Tibial artery (tissue), 4 donors: ENCODE measurements around the gene SPACA4.
A peak's percentile ranks its signal among the peaks of the same experiment; 100 is the strongest.

Source experiments
- DNase-seq, 2 donors: peaks; one replicate each; pipeline ENCODE4 v3.0.0-alpha.2; 2019
- H3K27ac ChIP-seq, 2 donors: fragments of 200-600 bp; sonication (generic) in 1 of 2; 1 replicate in 1 of 2; 2 replicates in 1 of 2; pipeline ENCODE4 v1.5.1; 2018 to 2019; ENCODE audit warnings: mild to moderate bottlenecking in 1 of 2
- H3K27me3 ChIP-seq, 2 donors: fragments of 200-600 bp; sonication (generic) in 1 of 2; one replicate each; pipeline versions ENCODE4 v1.5.1 to v1.6.0; 2016 to 2019
- H3K36me3 ChIP-seq, 3 donors: fragments of 200-600 bp; sonication (generic) in 2 of 3; one replicate each; pipeline ENCODE4 v1.5.1; 2016 to 2019; ENCODE audit warnings: mild to moderate bottlenecking in 2 of 3
- H3K4me1 ChIP-seq, 4 donors: fragments of 200-600 bp; sonication (generic) in 2 of 4; 1 replicate in 3 of 4; 2 replicates in 1 of 4; pipeline ENCODE4 v1.5.1; 2016 to 2019
- H3K4me3 ChIP-seq, 2 donors: fragments of 200-600 bp; sonication (generic) in 1 of 2; 1 replicate in 1 of 2; 2 replicates in 1 of 2; pipeline ENCODE4 v1.5.1; 2018 to 2019; ENCODE audit warnings: mild to moderate bottlenecking in 2 of 2
- H3K9me3 ChIP-seq, 3 donors: fragments of 200-600 bp; sonication (generic) in 1 of 3; one replicate each; pipeline ENCODE4 v1.5.1; 2016 to 2019
- CTCF ChIP-seq, 2 experiments: fragments of 200-600 bp in 1 of 2; fragments of 450-650 bp in 1 of 2; IDR thresholded peaks; one replicate each; pipeline ENCODE4 v1.5.1; 2017 to 2019; ENCODE audit warnings: antibody characterized with exemption in 2 of 2, mild to moderate bottlenecking in 1 of 2, moderate library complexity in 1 of 2
- intact Hi-C: fragments of 100-400 bp; cut with DNase I; formaldehyde crosslinking; loops from one replicate; pipeline ENCODE4 v1.15.0; 2023; ENCODE audit warnings: low total_unique reads

The SPACA4 gene

GRCh38 chr19:48607359-48607755 lies 815 bp downstream of the SPACA4 start:
- TF ChIP-seq CTCF (IDR thresholded peaks at IDR 0.05), result no peak
- Histone ChIP-seq H3K4me3 (no peak overlapping the region), H3K4me1 (no peaks in the 10 kb centered on the region), H3K27ac (no peak overlapping the region), H3K9me3 (no peaks in the 10 kb centered on the region), H3K27me3 (no peaks in the 10 kb centered on the region), H3K36me3 (no peaks in the 10 kb centered on the region)
- intact Hi-C loops, result no loop called here
- DNase-seq, result no peak

- H3K36me3 ChIP-seq, result no peaks in the 10 kb centered on the region
- peak in 1 of 2 experiments; percentile 21 for TF ChIP-seq CTCF (IDR thresholded peaks at IDR 0.05)
- no peak overlapping the region for H3K4me3 ChIP-seq
- intact Hi-C loops, result no loop called here
- no peak overlapping the region for H3K27ac ChIP-seq
- DNase-seq, result peak in 1 of 2 donors; percentile 64
- peaks cover 0 to 6% (median 0%) of the 10 kb centered on the region in 4 donors for H3K4me1 ChIP-seq
- H3K27me3 ChIP-seq, result no peaks in the 10 kb centered on the region
- H3K9me3 ChIP-seq, result no peaks in the 10 kb centered on the region
These were observed 2.3 kb downstream of the SPACA4 start for GRCh38 chr19:48608798-48609263.

GRCh38 chr19:48609571-48610108 lies 3.1 kb downstream of the SPACA4 start:
- no peak for TF ChIP-seq CTCF (IDR thresholded peaks at IDR 0.05)
- Histone ChIP-seq H3K9me3 (no peaks in the 10 kb centered on the region), H3K4me1 (peaks cover 0 to 13% (median 0%) of the 10 kb centered on the region in 4 donors), H3K4me3 (no peak overlapping the region), H3K36me3 (peaks cover 0 to 4% (median 2%) of the 10 kb centered on the region in 3 donors), H3K27me3 (no peaks in the 10 kb centered on the region), H3K27ac (no peak overlapping the region)
- intact Hi-C loops, result no loop called here
- no peak for DNase-seq

- Histone ChIP-seq H3K36me3 (peaks cover 19 to 27% (median 24%) of the 10 kb centered on the region in 3 donors), H3K27me3 (no peaks in the 10 kb centered on the region), H3K27ac (no peak overlapping the region), H3K4me1 (peaks cover 0 to 32% (median 2%) of the 10 kb centered on the region in 4 donors), H3K9me3 (no peaks in the 10 kb centered on the region), H3K4me3 (no peak overlapping the region)
- intact Hi-C loops, result no loop called here
- no peak for TF ChIP-seq CTCF (IDR thresholded peaks at IDR 0.05)
- DNase-seq, result no peak
These were observed 5.3 kb downstream of the SPACA4 start for GRCh38 chr19:48611872-48612271.

- H3K27me3 ChIP-seq, result no peaks in the 10 kb centered on the region
- DNase-seq, result no peak
- TF ChIP-seq CTCF (IDR thresholded peaks at IDR 0.05), result no peak
- H3K4me3 ChIP-seq, result no peak overlapping the region
- H3K36me3 ChIP-seq, result peaks cover 24 to 33% (median 31%) of the 10 kb centered on the region in 3 donors
- intact Hi-C loops, result no loop called here
- no peak overlapping the region for H3K27ac ChIP-seq
- H3K4me1 ChIP-seq, result peaks cover 0 to 45% (median 13%) of the 10 kb centered on the region in 4 donors
- H3K9me3 ChIP-seq, result no peaks in the 10 kb centered on the region
These were observed 6.7 kb downstream of the SPACA4 start for GRCh38 chr19:48613024-48613851.
